A549 (cell line): ENCODE measurements around the gene MBP. TPM values are rescaled to one million over a fixed set of nuclear protein-coding genes. Genes with fewer than 3 reads are reported as not detected.

ENCODE experiments used
- ATAC-seq, 2 experiments: fragments of 200-7000 bp in 1 of 2; fragments of >200 bp in 1 of 2; cut with Nextera tagmentation in 1 of 2; cut with Tn5 transposase in 1 of 2; 3 replicates each; pipeline versions ENCODE4 v1.8.0 to v1.9.1; 2018 to 2020; ENCODE audit warnings: mild to moderate bottlenecking in 1 of 2, moderate library complexity in 1 of 2
- CTCF ChIA-PET: fragments of 300-600 bp; sonication (Branson Sonifier 250); formaldehyde crosslinking; extraction: SDS; loops from one replicate; lab custom pipeline; 2021; ENCODE audit warnings: antibody characterized with exemption, inconsistent platforms; lab: Yijun Ruan, JAX
- POLR2A ChIA-PET: fragments of 350-600 bp; formaldehyde crosslinking; extraction: SDS; loops from one replicate; lab custom pipeline; 2021; ENCODE audit warnings: antibody characterized with exemption, inconsistent platforms; lab: Yijun Ruan, JAX
- DNase-seq, 2 experiments: peaks; one replicate each; pipeline versions ENCODE4 v3.0.0 to v3.0.0-alpha.2; 2011 to 2016; ENCODE audit warnings: low read depth in 1 of 2, low spot score in 1 of 2
- FAIRE-seq: peaks from 2 replicates; lab custom pipeline; 2011; peaks lifted over from hg19 to GRCh38; lab: Jason Lieb, UNC
- H3K27ac ChIP-seq, 2 experiments: fragments of >200 bp; sonication (Bioruptor Twin); formaldehyde crosslinking; 3 replicates each; pipeline ENCODE4 v1.5.1; 2016 to 2017
- H3K4me1 ChIP-seq: fragments of >200 bp; sonication (Bioruptor Twin); formaldehyde crosslinking; 3 replicates; pipeline ENCODE4 v1.6.1; 2016
- H3K4me2 ChIP-seq: fragments of >200 bp; sonication (Bioruptor Twin); formaldehyde crosslinking; 3 replicates; pipeline ENCODE4 v1.6.1; 2016
- H3K4me3 ChIP-seq: fragments of >200 bp; sonication (Bioruptor Twin); formaldehyde crosslinking; 3 replicates; pipeline ENCODE4 v1.5.1; 2016
- H3K9me3 ChIP-seq: fragments of >200 bp; sonication (Bioruptor Twin); formaldehyde crosslinking; 3 replicates; pipeline ENCODE4 v1.6.1; 2016
- BHLHE40 ChIP-seq: IDR thresholded peaks from 2 replicates; pipeline ENCODE4 v1.6.1; 2012; ENCODE audit warnings: low read depth, low read length, inconsistent platforms
- CBX8 ChIP-seq: fragments of 200-600 bp; sonication (generic); IDR thresholded peaks from 2 replicates; pipeline ENCODE4 v1.6.1; 2016
- CHD4 ChIP-seq: fragments of 200-600 bp; sonication (generic); IDR thresholded peaks from 2 replicates; pipeline ENCODE4 v1.6.1; 2016; ENCODE audit warnings: antibody characterized with exemption, mild to moderate bottlenecking, borderline replicate concordance
- HDAC2 ChIP-seq: fragments of 200-600 bp; sonication (generic); IDR thresholded peaks from 2 replicates; pipeline ENCODE4 v1.6.1; 2016
- HEYL ChIP-seq: fragments of 250-450 bp; sonication (Bioruptor Pico); IDR thresholded peaks from 2 replicates; pipeline ENCODE4 v1.8.0; 2021; ENCODE audit warnings: mild to moderate bottlenecking, moderate library complexity
- HOXB13 ChIP-seq: fragments of 250-450 bp; sonication (Bioruptor Pico); IDR thresholded peaks from 2 replicates; pipeline ENCODE4 v1.5.0; 2020; ENCODE audit warnings: low read depth, mild to moderate bottlenecking, moderate library complexity
- MAFK ChIP-seq: fragments of 450-650 bp; IDR thresholded peaks from 2 replicates; pipeline ENCODE4 v1.6.1; 2014; ENCODE audit not compliant: partially characterized antibody
- MAZ ChIP-seq: fragments of 150-350 bp; IDR thresholded peaks from 2 replicates; pipeline ENCODE4 v1.6.1; 2014; ENCODE audit warnings: antibody characterized with exemption, low read depth, low read length, borderline replicate concordance
- NFE2L2 ChIP-seq: fragments of 150-350 bp; conservative IDR thresholded peaks from 2 replicates; pipeline ENCODE4 v1.6.1; 2014; ENCODE audit warnings: low read length
- NPAS2 ChIP-seq: fragments of 250-450 bp; sonication (Bioruptor Pico); IDR thresholded peaks from 2 replicates; pipeline ENCODE4 v1.8.0; 2022; ENCODE audit warnings: mild to moderate bottlenecking, moderate library complexity, borderline replicate concordance
- RAD21 ChIP-seq, 2 experiments: fragments of >200 bp in 1 of 2; sonication (Bioruptor Twin) in 1 of 2; formaldehyde crosslinking in 1 of 2; IDR thresholded peaks in 1 of 2; conservative IDR thresholded peaks in 1 of 2; 2 replicates in 1 of 2; 3 replicates in 1 of 2; pipeline ENCODE4 v1.6.1; 2012 to 2018; ENCODE audit warnings: inconsistent platforms in 1 of 2
- RARB ChIP-seq: fragments of 250-450 bp; sonication (Bioruptor Pico); IDR thresholded peaks from 2 replicates; pipeline ENCODE4 v1.8.0; 2021; ENCODE audit warnings: mild to moderate bottlenecking, moderate library complexity
- RFX5 ChIP-seq: fragments of 450-650 bp; IDR thresholded peaks from 2 replicates; pipeline ENCODE4 v1.7.1; 2014; ENCODE audit warnings: antibody characterized with exemption, mild to moderate bottlenecking, moderate library complexity
- SMC3 ChIP-seq: fragments of >200 bp; sonication (Bioruptor Twin); formaldehyde crosslinking; IDR thresholded peaks from 3 replicates; pipeline ENCODE4 v1.6.1; 2018; ENCODE audit warnings: inconsistent platforms
- SREBF2 ChIP-seq: fragments of 450-650 bp; IDR thresholded peaks from 2 replicates; pipeline ENCODE4 v1.6.1; 2014; ENCODE audit warnings: mild to moderate bottlenecking, moderate library complexity
- TFCP2L1 ChIP-seq: fragments of 250-450 bp; sonication (Bioruptor Pico); IDR thresholded peaks from 2 replicates; pipeline ENCODE4 v1.5.0; 2021; ENCODE audit warnings: mild to moderate bottlenecking
- TP53 ChIP-seq: fragments of 250-450 bp; sonication (Bioruptor Pico); IDR thresholded peaks from 2 replicates; pipeline ENCODE4 v1.5.0; 2021; ENCODE audit warnings: mild to moderate bottlenecking, moderate library complexity
- ZC3H11A ChIP-seq: fragments of 450-650 bp; IDR thresholded peaks from 2 replicates; pipeline ENCODE4 v1.6.1; 2014; ENCODE audit warnings: antibody characterized with exemption, mild to moderate bottlenecking
- WGBS: methylation state at CpG from one replicate; pipeline ENCODE4 v1.1.6; 2017; ENCODE audit errors: missing lambda C conversion rate; 5-methylcytosine and 5-hydroxymethylcytosine counted together
- polyA plus RNA-seq, 4 experiments: library from polyadenylated mRNA; depleted of rRNA in 3 of 4; stranded (reverse); fragments of >200 nt; fragmentation: RNase III in 1 of 4; extraction: RNeasy Plus Mini Kit Qiagen cat#74134 plus additional on column Dnase treatment in 1 of 4; gene quantifications; 2 replicates in 3 of 4; 3 replicates in 1 of 4; pipeline ENCODE4 v1.2.3, GENCODE V29; 2011 to 2017
- TF ChIP-seq, protein P1 (sequence below): IDR thresholded peaks from 2 replicates; pipeline ENCODE4 v1.6.1; 2012
- TF ChIP-seq, protein P2 (sequence below): fragments of >200 bp; sonication (Bioruptor Twin); formaldehyde crosslinking; IDR thresholded peaks from 2 replicates; pipeline ENCODE4 v1.6.1; 2016

MBP gene
- polyA plus RNA-seq, 2 of the 4 experiments (the other 2 are of a cell fraction), result 8.6 to 33.1 TPM

DNA sequence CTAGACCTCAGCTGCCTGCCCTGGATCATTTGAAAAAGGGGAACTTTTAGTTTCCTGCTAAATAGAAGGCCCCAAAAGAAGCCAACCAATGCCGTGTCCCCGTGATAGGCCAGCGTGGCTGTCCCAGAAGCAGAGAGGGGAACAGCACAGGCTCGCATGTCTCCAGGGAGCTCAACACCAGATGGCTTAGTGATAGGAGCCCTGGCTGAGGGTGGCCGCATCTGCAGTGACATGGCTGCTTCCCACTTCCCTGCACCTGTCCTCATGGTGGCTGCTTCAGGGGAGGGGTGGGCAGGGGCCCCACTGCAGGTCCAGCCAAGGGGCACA lies 79.6 kb downstream of the MBP start:
- FAIRE-seq, result no peak
- 73% methylated on average over 2 of the region's 5 CpGs for WGBS
- no peaks in the 10 kb centered on the region for H3K9me3 ChIP-seq
- CTCF ChIA-PET, result interaction anchor here (1.0 to 1.1 kb wide), 4 partner anchors 14 to 249 kb away, joined by 3 to 4 read pairs (median 4); no protein-coding TSS in a partner anchor
- peaks cover 34% of the 10 kb centered on the region for H3K4me1 ChIP-seq
- TF ChIP-seq HDAC2, result no peak
- H3K4me2 ChIP-seq, result no peak overlapping the region
- no peak overlapping the region for H3K4me3 ChIP-seq
- POLR2A ChIA-PET, result no interaction called here
- peak overlapping the region in 1 of 2 experiments; percentile 24; a peak in 2 of 6 replicates for H3K27ac ChIP-seq
- no peak for DNase-seq
- ATAC-seq, result no peak

DNA sequence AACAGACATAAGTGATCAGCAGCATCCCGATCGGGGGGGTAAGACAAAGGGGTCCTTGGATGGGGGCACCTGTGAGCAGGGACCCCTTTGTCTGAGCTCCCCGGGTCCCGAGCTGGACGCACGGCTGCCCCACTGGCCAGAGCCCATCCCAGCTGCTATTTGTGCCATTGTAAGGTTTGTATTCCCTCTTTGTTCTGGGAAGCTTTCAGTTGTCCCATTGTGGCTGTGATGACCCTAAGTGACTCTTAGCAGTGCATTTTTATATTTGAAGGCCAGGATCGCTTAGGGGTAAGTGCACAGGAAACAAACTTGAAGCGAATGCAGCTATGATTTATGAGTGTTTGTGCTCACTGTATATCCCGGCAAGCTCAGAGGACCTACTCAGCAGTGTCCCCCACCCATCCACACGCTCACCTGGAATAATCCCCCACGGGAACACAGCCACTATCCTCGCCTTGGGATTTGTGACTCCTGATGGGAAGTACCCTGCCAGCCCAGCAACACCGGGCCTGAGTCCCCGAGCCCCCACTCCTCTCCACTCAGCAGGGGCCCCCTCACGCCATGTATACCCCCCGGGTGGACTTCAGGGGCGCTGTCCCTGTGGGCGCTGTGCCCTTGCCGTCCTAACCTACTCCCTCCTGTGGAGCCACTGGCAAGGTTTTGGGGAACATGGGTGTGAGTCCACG lies 80.1 kb downstream of the MBP start:
- DNase-seq (no peak), FAIRE-seq (no peak), ATAC-seq (no peak)
- peaks cover 34% of the 10 kb centered on the region for H3K4me1 ChIP-seq
- H3K4me3 ChIP-seq, result no peak overlapping the region
- no peak overlapping the region for H3K4me2 ChIP-seq
- H3K9me3 ChIP-seq, result no peaks in the 10 kb centered on the region
- WGBS, result 96% methylated on average over 14 of the region's 20 CpGs
- POLR2A ChIA-PET, result no interaction called here
- peak overlapping the region in 1 of 2 experiments; percentile 24; a peak in 1 of 6 replicates for H3K27ac ChIP-seq
- TF ChIP-seq TFCP2L1 (CRISPR knock-in tag) (no peak), RAD21 (conservative IDR thresholded peaks at IDR 0.05 in 1 of 2, IDR thresholded peaks at IDR 0.05 in 1 of 2) (no peak), NFE2L2 (no peak), CBX8 (no peak)
- TF ChIP-seq, protein P1, sequence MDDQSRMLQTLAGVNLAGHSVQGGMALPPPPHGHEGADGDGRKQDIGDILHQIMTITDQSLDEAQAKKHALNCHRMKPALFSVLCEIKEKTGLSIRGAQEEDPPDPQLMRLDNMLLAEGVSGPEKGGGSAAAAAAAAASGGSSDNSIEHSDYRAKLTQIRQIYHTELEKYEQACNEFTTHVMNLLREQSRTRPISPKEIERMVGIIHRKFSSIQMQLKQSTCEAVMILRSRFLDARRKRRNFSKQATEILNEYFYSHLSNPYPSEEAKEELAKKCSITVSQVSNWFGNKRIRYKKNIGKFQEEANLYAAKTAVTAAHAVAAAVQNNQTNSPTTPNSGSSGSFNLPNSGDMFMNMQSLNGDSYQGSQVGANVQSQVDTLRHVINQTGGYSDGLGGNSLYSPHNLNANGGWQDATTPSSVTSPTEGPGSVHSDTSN, result no peak
- CTCF ChIA-PET, result interaction anchor here (1.0 to 1.2 kb wide), 5 partner anchors 15 to 249 kb away, joined by 3 to 4 read pairs (median 4); no protein-coding TSS in a partner anchor

DNA sequence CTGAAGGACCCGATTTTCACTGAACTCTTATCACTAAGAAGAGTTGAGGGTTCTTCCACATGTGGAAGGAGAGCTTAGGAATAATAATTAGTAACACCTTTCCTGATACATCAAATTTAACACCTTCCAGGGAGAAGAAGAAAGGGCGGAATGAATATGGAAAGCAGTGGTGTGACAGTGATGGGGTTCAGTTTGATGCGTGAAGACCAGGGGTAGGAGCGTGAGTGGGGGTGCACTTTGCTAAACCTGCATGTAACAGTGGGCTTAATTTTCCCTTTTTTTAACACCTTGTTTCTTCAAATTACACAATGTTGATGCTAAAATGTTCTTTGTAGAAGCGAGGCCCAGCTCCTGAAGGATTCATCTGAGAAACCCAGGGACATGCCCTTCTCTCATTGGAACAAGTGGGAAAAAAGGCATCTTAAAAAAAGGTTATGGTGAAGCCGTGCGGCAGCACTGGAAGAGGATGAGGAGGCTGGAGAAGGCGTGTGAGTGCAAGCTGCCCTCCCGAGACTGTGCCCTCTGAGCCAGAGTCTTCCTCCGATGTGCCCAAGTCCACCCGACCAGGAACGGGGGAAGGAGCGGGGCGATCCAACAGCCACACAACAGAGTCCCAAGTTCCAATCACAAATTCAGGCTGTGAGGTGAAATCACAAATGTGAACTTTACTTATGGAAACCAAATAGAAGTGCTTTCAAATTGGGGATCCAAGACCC lies 80.8 kb downstream of the MBP start:
- H3K4me2 ChIP-seq, result no peak overlapping the region
- ATAC-seq, result no peak
- H3K4me3 ChIP-seq, result no peak overlapping the region
- peaks cover 28% of the 10 kb centered on the region for H3K4me1 ChIP-seq
- WGBS, result 92% methylated on average over 14 of the region's 14 CpGs
- H3K9me3 ChIP-seq, result no peaks in the 10 kb centered on the region
- ChIA-PET CTCF (interaction anchor here (1.0 to 1.2 kb wide), 2 partner anchors 51 to 156 kb away, joined by 3 to 4 read pairs; no protein-coding TSS in a partner anchor), POLR2A (no interaction called here)
- FAIRE-seq, result no peak
- no peak for DNase-seq
- no peak for TF ChIP-seq RFX5
- no peak for TF ChIP-seq MAFK
- TF ChIP-seq HOXB13, result no peak
- TF ChIP-seq NPAS2, result no peak
- TF ChIP-seq SREBF2, result no peak
- TF ChIP-seq, protein P2, sequence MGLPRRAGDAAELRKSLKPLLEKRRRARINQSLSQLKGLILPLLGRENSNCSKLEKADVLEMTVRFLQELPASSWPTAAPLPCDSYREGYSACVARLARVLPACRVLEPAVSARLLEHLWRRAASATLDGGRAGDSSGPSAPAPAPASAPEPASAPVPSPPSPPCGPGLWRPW, result no peak
- no peak for TF ChIP-seq HEYL (CRISPR knock-in tag)
- TF ChIP-seq ZC3H11A, result no peak
- TF ChIP-seq NFE2L2, result no peak
- no peak for TF ChIP-seq RARB
- TF ChIP-seq RAD21 (conservative IDR thresholded peaks at IDR 0.05 in 1 of 2, IDR thresholded peaks at IDR 0.05 in 1 of 2), result no peak
- TF ChIP-seq MAZ, result no peak
- no peak for TF ChIP-seq BHLHE40
- TF ChIP-seq CHD4, result no peak
- no peak for TF ChIP-seq SMC3
- TF ChIP-seq TP53 (CRISPR knock-in tag), result no peak
- no peak overlapping the region for H3K27ac ChIP-seq
